ENCODE data around the gene FTO. TPM values are rescaled to one million over a fixed set of nuclear protein-coding genes. Genes with fewer than 3 reads are reported as not detected.

Gene FTO
- total and polyA plus RNA-seq, 2 of the 8 experiments (the other 6 are each of a cell fraction or from before 2014, with no cell fraction given) = 34.5 to 59.8 TPM

- H3K27me3 ChIP-seq (replicated peaks in 1 of 4; ENCODE audit: control insufficient read depth in 3 of 4, extremely low read depth in 1 of 4, insufficient read depth in 3 of 4, low read length in 3 of 4) = no peaks in the 10 kb centered on the region
- H2BK120ac ChIP-seq (replicated peaks; ENCODE audit: low read depth, low read length) = no peak overlapping the region
- no peak overlapping the region for H3K56ac ChIP-seq (replicated peaks; ENCODE audit: insufficient read length, low read depth, low read length)
- no peak overlapping the region for H2BK15ac ChIP-seq (ENCODE audit: low read length)
- no peak overlapping the region for H3K23ac ChIP-seq (ENCODE audit: insufficient read length)
- no peak overlapping the region for H2AFZ ChIP-seq (ENCODE audit: low read length)
- H2AK5ac ChIP-seq (ENCODE audit: low read depth, low read length) = no peak overlapping the region
- no peaks in the 10 kb centered on the region for H4K20me1 ChIP-seq (replicated peaks in 1 of 2; ENCODE audit: control insufficient read depth in 1 of 2, insufficient read depth in 2 of 2, low read length in 2 of 2)
- ChIA-PET CTCF (ENCODE audit: partially characterized antibody) (interaction anchor here (0.9 to 1.1 kb wide), 2 partner anchors 10 to 335 kb away, joined by 3 to 4 read pairs; no protein-coding TSS in a partner anchor), POLR2A (ENCODE audit: partially characterized antibody) (no interaction called here)
- no peak overlapping the region for H3K27ac ChIP-seq (ENCODE audit: low read depth, low read length)
- no peaks in the 10 kb centered on the region for H3K9me3 ChIP-seq (ENCODE audit: insufficient read depth in 2 of 2, low read depth in 1 of 2, low read length in 1 of 2)
- 91% methylated on average over 4 of the region's 4 CpGs; no CpG with 5 or more reads in 1 of the 2 experiments for WGBS, 2 experiments (ENCODE audit: extremely low coverage in 1 of 2, insufficient coverage in 1 of 2, insufficient read length in 1 of 2, insufficient replicate concordance in 2 of 2, low coverage in 1 of 2, low lambda C conversion rate in 2 of 2, missing lambda C conversion rate in 1 of 2)
- DNase-seq (ENCODE audit: low read depth in 1 of 2, low spot score in 2 of 2) = no peak
- no peak overlapping the region for H2BK12ac ChIP-seq (ENCODE audit: low read depth, low read length)
- H3K23me2 ChIP-seq (ENCODE audit: low read depth, low read length) = peaks cover 4% of the 10 kb centered on the region; the same call in 1 of the 2 replicates
- no peak for FAIRE-seq
- H3K4me1 ChIP-seq (replicated peaks in 1 of 4; ENCODE audit: control insufficient read depth in 3 of 4, insufficient read depth in 4 of 4, low read length in 3 of 4) = no peaks in the 10 kb centered on the region
- no peaks in the 10 kb centered on the region for H3K79me1 ChIP-seq (ENCODE audit: low read depth, low read length)
- no peak overlapping the region for H3K18ac ChIP-seq (ENCODE audit: extremely low read depth, low read length)
- H3K14ac ChIP-seq (ENCODE audit: insufficient read length) = no peak overlapping the region
- no peak overlapping the region for H3K4me2 ChIP-seq (ENCODE audit: insufficient read depth in 1 of 2, low read depth in 2 of 2, low read length in 2 of 2)
- H3K36me3 ChIP-seq (ENCODE audit: control insufficient read depth in 2 of 4, insufficient read depth in 4 of 4, low read length in 3 of 4) = no peaks in the 10 kb centered on the region
- H2BK20ac ChIP-seq (ENCODE audit: low read length) = no peak overlapping the region
- H4K91ac ChIP-seq (replicated peaks; ENCODE audit: insufficient read length, low read length) = no peak overlapping the region
- H2BK5ac ChIP-seq (ENCODE audit: low read depth, low read length) = no peak overlapping the region
- no peaks in the 10 kb centered on the region for H3K79me2 ChIP-seq (ENCODE audit: control insufficient read depth in 1 of 2, insufficient read depth in 2 of 2, low read length in 2 of 2)
- H3K9ac ChIP-seq (replicated peaks in 1 of 4; ENCODE audit: extremely low read depth in 1 of 4, low read depth in 3 of 4, low read length in 3 of 4) = no peak overlapping the region
- TF ChIP-seq GABPA (IDR thresholded peaks at IDR 0.05; ENCODE audit: borderline replicate concordance, insufficient read depth, low read length) (no peak), FOSL1 (IDR thresholded peaks at IDR 0.05; ENCODE audit: insufficient read depth, low read depth, low read length) (no peak), CHD1 (IDR thresholded peaks at IDR 0.05; ENCODE audit: low read depth, low read length) (no peak), GTF2F1 (IDR thresholded peaks at IDR 0.05; ENCODE audit: borderline replicate concordance, low read depth, low read length) (no peak), SP4 (IDR thresholded peaks at IDR 0.05; ENCODE audit: low read length) (no peak), KDM1A (IDR thresholded peaks at IDR 0.05; ENCODE audit: borderline replicate concordance, low read length) (no peak), ZNF274 (IDR thresholded peaks at IDR 0.05; ENCODE audit: borderline replicate concordance, extremely low read depth, low read length) (no peak), POLR2A (IDR thresholded peaks at IDR 0.05; ENCODE audit: control extremely low read depth in 1 of 2, low read depth in 2 of 2, low read length in 2 of 2) (no peak), TEAD4 (IDR thresholded peaks at IDR 0.05; ENCODE audit: low read depth, low read length) (no peak), BACH1 (IDR thresholded peaks at IDR 0.05; ENCODE audit: low read length) (no peak), SRF (IDR thresholded peaks at IDR 0.05; ENCODE audit: low read depth, low read length) (no peak), SP2 (IDR thresholded peaks at IDR 0.05; ENCODE audit: low read length) (no peak)
- H3K4me3 ChIP-seq (ENCODE audit: extremely low read depth in 1 of 4, insufficient read depth in 2 of 4, low read depth in 3 of 4, low read length in 4 of 4) = no peak overlapping the region
- H4K5ac ChIP-seq (ENCODE audit: insufficient read length, low read depth, low read length) = no peak overlapping the region
- H3K4ac ChIP-seq (replicated peaks; ENCODE audit: insufficient read length, low read depth, low read length) = no peak overlapping the region
- no peak overlapping the region for H4K8ac ChIP-seq (ENCODE audit: extremely low read depth, insufficient read depth, low read length)
Observed at GRCh38 chr16:54158986-54159385, 455.0 kb downstream of the FTO start.

All from H1 (cell line).